Adrenal gland (tissue), 12 donors: Measurements from ENCODE around the gene PTPRD. TPM values are rescaled to one million over a fixed set of nuclear protein-coding genes. Genes with fewer than 3 reads are reported as not detected.

Experiments
- DNase-seq, 7 donors: peaks; one replicate each; pipeline ENCODE4 v3.0.0-alpha.2; 2019 to 2020
- H3K27ac ChIP-seq, 5 donors: fragments of 200-600 bp; sonication (generic) in 4 of 5; 1 replicate in 3 of 5; 2 replicates in 2 of 5; pipeline versions ENCODE4 v1.5.1 to v1.8.0; 2016 to 2020; ENCODE audit warnings: mild to moderate bottlenecking in 1 of 5
- H3K27me3 ChIP-seq: fragments of 200-600 bp; 2 replicates; pipeline ENCODE4 v1.8.0; 2021
- H3K36me3 ChIP-seq, 2 donors: fragments of 200-600 bp; replicated peaks in 1 of 2; 1 replicate in 1 of 2; 2 replicates in 1 of 2; pipeline versions ENCODE4 v1.5.1 to v1.8.0; 2018 to 2022
- H3K4me1 ChIP-seq, 2 donors: fragments of 200-600 bp; replicated peaks in 1 of 2; 1 replicate in 1 of 2; 2 replicates in 1 of 2; pipeline versions ENCODE4 v1.5.1 to v1.8.0; 2018 to 2021
- H3K4me3 ChIP-seq, 4 donors: fragments of 200-600 bp; sonication (generic) in 3 of 4; one replicate each; pipeline ENCODE4 v1.5.1; 2016 to 2018
- H3K9me3 ChIP-seq, 3 donors: fragments of 200-600 bp; sonication (generic) in 1 of 3; replicated peaks in 1 of 3; 1 replicate in 2 of 3; 2 replicates in 1 of 3; pipeline versions ENCODE4 v1.5.1 to v1.8.0; 2016 to 2021
- CTCF ChIP-seq, 6 experiments: fragments of 450-650 bp in 4 of 6; fragments of 200-600 bp in 2 of 6; sonication (generic) in 1 of 6; IDR thresholded peaks; 1 replicate in 5 of 6; 2 replicates in 1 of 6; pipeline versions ENCODE4 v1.5.1 to v1.8.0; 2016 to 2021; ENCODE audit warnings: antibody characterized with exemption in 6 of 6, mild to moderate bottlenecking in 2 of 6, moderate library complexity in 1 of 6
- POLR2A ChIP-seq, 2 donors: fragments of 450-650 bp; IDR thresholded peaks; one replicate each; pipeline ENCODE4 v1.6.1; 2017; ENCODE audit warnings: antibody characterized with exemption in 2 of 2, mild to moderate bottlenecking in 2 of 2, moderate library complexity in 1 of 2
- WGBS, 4 donors: extraction: QIAGEN DNeasy Blood & Tissue Kit in 2 of 4; methylation state at CpG; one replicate each; pipeline versions ENCODE4 v1.1.5 to v1.1.7; 2013 to 2017; 5-methylcytosine and 5-hydroxymethylcytosine counted together
- intact Hi-C, 2 donors: fragments of 100-400 bp; cut with DNase I; formaldehyde crosslinking; loops; one replicate each; pipeline versions ENCODE4 v1.14.1 to v1.15.0; 2022 to 2023
- polyA plus RNA-seq, 3 donors: library from polyadenylated mRNA; stranded (reverse); fragments of 200-250 nt in 2 of 3; fragments of 350-450 nt in 1 of 3; fragmentation: Illumina TruSeq in 1 of 3; extraction: RNeasy Lipid Tissue Mini Kit (QIAGEN cat#74804) in 1 of 3; gene quantifications; one replicate each; pipeline ENCODE4 v1.2.3, GENCODE V29; 2013 to 2014
- total RNA-seq, 9 donors: library from RNA; depleted of rRNA in 4 of 9; stranded (reverse); fragments of >200 nt in 4 of 9; fragments of 120-200 nt in 1 of 9; fragmentation: NEBNext Ultra II Directional in 1 of 9; extraction: Animal tissue kit (Norgen Biotek cat#: 25700) in 1 of 9; gene quantifications; one replicate each; pipeline versions ENCODE4 v1.1.0 to v1.2.4, GENCODE V29; 2013 to 2023
- donor health status: healthy with polysubstance abuse.
- donor health status: Bipolar disorder and iron deficiency.
- donor health status: DM: yes; HTN: yes; CAD: no.
- donor health status: DM: no; HTN: no; CAD: no.
- donor health status: DM: no; HTN: no; CAD: no.
- donor health status: DM: yes; HTN: yes; CAD: no.

Gene PTPRD
- total and polyA plus RNA-seq, 12 donors = 0.61 to 71.2 (median 4.5) TPM

- Histone ChIP-seq H3K4me3 (no peak overlapping the region), H3K36me3 (no peaks in the 10 kb centered on the region), H3K4me1 (no peaks in the 10 kb centered on the region), H3K27ac (no peak overlapping the region), H3K9me3 (no peaks in the 10 kb centered on the region), H3K27me3 (no peaks in the 10 kb centered on the region)
- intact Hi-C loops = no loop called here
- TF ChIP-seq POLR2A (IDR thresholded peaks at IDR 0.05) (no peak), CTCF (IDR thresholded peaks at IDR 0.05) (no peak)
- WGBS, 4 donors = 30 to 59% (median 41%) methylated on average over 1 of the region's 1 CpG
- DNase-seq = no peak
Observed at GRCh38 chr9:8708728-8709127, 1904.1 kb downstream of the PTPRD start.

- Histone ChIP-seq H3K36me3 (no peaks in the 10 kb centered on the region), H3K4me3 (no peak overlapping the region), H3K27ac (no peak overlapping the region), H3K4me1 (no peaks in the 10 kb centered on the region), H3K27me3 (no peaks in the 10 kb centered on the region), H3K9me3 (no peaks in the 10 kb centered on the region)
- WGBS, 4 donors = 76 to 88% (median 79%) methylated on average over 1 of the region's 1 CpG
- intact Hi-C loops = no loop called here
- TF ChIP-seq CTCF (IDR thresholded peaks at IDR 0.05) = no peak
- no peak for TF ChIP-seq POLR2A (IDR thresholded peaks at IDR 0.05)
- no peak for DNase-seq
Observed at GRCh38 chr9:8706998-8707397, 1905.8 kb downstream of the PTPRD start.

- Histone ChIP-seq H3K4me3 (no peak overlapping the region), H3K27me3 (no peaks in the 10 kb centered on the region), H3K4me1 (no peaks in the 10 kb centered on the region), H3K36me3 (no peaks in the 10 kb centered on the region), H3K9me3 (no peaks in the 10 kb centered on the region), H3K27ac (no peak overlapping the region)
- no peak for DNase-seq
- intact Hi-C loops = no loop called here
- no peak for TF ChIP-seq POLR2A (IDR thresholded peaks at IDR 0.05)
- no peak for TF ChIP-seq CTCF (IDR thresholded peaks at IDR 0.05)
- WGBS, 4 donors = 75 to 84% (median 82%) methylated on average over 6 of the region's 6 CpGs
Observed at GRCh38 chr9:8706531-8706930, 1906.3 kb downstream of the PTPRD start.

- no peaks in the 10 kb centered on the region for H3K4me1 ChIP-seq
- DNase-seq = no peak
- H3K36me3 ChIP-seq = no peaks in the 10 kb centered on the region
- no peaks in the 10 kb centered on the region for H3K27me3 ChIP-seq
- no peak overlapping the region for H3K27ac ChIP-seq
- intact Hi-C loops = no loop called here
- TF ChIP-seq CTCF (IDR thresholded peaks at IDR 0.05) = no peak
- no peak for TF ChIP-seq POLR2A (IDR thresholded peaks at IDR 0.05)
- 64 to 70% (median 68%) methylated on average over 4 of the region's 4 CpGs for WGBS, 4 donors
- no peaks in the 10 kb centered on the region for H3K9me3 ChIP-seq
- no peak overlapping the region for H3K4me3 ChIP-seq
Observed at GRCh38 chr9:8705861-8706260, 1906.9 kb downstream of the PTPRD start.
